ENCODE data around the gene BAX.

DNA sequence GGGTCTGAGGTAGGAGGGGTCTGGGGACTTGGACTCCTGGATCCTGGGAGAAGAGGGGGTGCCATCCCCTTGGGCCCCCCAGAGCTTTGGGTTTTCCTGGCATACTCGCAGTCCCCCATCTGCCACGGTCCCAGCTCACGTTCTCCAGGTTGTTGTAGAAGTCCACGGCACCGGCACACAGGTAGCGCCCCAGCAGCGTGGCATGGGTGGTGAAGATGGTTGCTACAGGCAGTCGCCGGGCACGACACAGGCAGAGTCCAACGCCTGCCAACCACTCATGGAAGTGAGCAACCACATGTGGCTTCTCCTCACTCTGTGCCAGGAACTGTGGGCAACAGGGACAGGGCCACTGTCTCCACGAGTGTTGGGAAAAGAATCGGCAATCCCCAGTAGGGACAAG lies 31.0 kb downstream of the BAX start:
- TF ChIP-seq IRF2 (CRISPR knock-in tag; IDR thresholded peaks at IDR 0.05) (no peak), FOXA1 (IDR thresholded peaks at IDR 0.05; ENCODE audit: borderline replicate concordance) (no peak), SMAD1 (IDR thresholded peaks at IDR 0.05; ENCODE audit: low read depth, low read length, partially characterized antibody) (no peak), SNIP1 (IDR thresholded peaks at IDR 0.05; ENCODE audit: low read depth) (no peak), ZNF24 (IDR thresholded peaks at IDR 0.05) (no peak), TAF1 (IDR thresholded peaks at IDR 0.05; ENCODE audit: control insufficient read depth, extremely low read depth, insufficient read depth, low read length, severe bottlenecking) (no peak), KAT2B (IDR thresholded peaks at IDR 0.05; ENCODE audit: low read depth, low read length) (no peak), TAL1 (IDR thresholded peaks at IDR 0.05) (no peak), CBFB (CRISPR knock-in tag; IDR thresholded peaks at IDR 0.05) (no peak), MEIS2 (IDR thresholded peaks at IDR 0.05; ENCODE audit: partially characterized antibody) (no peak), ARNT (IDR thresholded peaks at IDR 0.05) (no peak), POLR2AphosphoS5 (IDR thresholded peaks at IDR 0.05; ENCODE audit: control insufficient read depth, insufficient read depth, low read depth, low read length) (no peak), MAFK (IDR thresholded peaks at IDR 0.05; ENCODE audit: low read length) (no peak)
- TF ChIP-seq, protein P1, sequence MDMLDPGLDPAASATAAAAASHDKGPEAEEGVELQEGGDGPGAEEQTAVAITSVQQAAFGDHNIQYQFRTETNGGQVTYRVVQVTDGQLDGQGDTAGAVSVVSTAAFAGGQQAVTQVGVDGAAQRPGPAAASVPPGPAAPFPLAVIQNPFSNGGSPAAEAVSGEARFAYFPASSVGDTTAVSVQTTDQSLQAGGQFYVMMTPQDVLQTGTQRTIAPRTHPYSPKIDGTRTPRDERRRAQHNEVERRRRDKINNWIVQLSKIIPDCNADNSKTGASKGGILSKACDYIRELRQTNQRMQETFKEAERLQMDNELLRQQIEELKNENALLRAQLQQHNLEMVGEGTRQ (CRISPR knock-in tag; IDR thresholded peaks at IDR 0.05): no peak
